ENCODE results near the gene FAM3B.

FAM3B gene

GRCh38 chr21:41364308-41364707 is 47.7 kb downstream of the FAM3B start:
- Mint-ChIP-seq H3K27me3 (no peaks in the 10 kb centered on the region), H3K9me3 (no peaks in the 10 kb centered on the region), H3K27ac (no peak overlapping the region), H3K4me3 (no peak overlapping the region), H3K4me1 (ENCODE audit: low read depth) (peaks cover 71% of the 10 kb centered on the region), H3K36me3 (ENCODE audit: low read depth) (peaks cover 35% of the 10 kb centered on the region)
- intact Hi-C loops (cut with micrococcal nuclease), result no loop called here

GRCh38 chr21:41365377-41366107 is 48.9 kb downstream of the FAM3B start:
- intact Hi-C loops (cut with micrococcal nuclease), result no loop called here
- Mint-ChIP-seq H3K4me1 (ENCODE audit: low read depth) (peaks cover 82% of the 10 kb centered on the region), H3K27ac (no peak overlapping the region), H3K9me3 (no peaks in the 10 kb centered on the region), H3K36me3 (ENCODE audit: low read depth) (peaks cover 42% of the 10 kb centered on the region), H3K4me3 (no peak overlapping the region), H3K27me3 (no peaks in the 10 kb centered on the region)

DNA sequence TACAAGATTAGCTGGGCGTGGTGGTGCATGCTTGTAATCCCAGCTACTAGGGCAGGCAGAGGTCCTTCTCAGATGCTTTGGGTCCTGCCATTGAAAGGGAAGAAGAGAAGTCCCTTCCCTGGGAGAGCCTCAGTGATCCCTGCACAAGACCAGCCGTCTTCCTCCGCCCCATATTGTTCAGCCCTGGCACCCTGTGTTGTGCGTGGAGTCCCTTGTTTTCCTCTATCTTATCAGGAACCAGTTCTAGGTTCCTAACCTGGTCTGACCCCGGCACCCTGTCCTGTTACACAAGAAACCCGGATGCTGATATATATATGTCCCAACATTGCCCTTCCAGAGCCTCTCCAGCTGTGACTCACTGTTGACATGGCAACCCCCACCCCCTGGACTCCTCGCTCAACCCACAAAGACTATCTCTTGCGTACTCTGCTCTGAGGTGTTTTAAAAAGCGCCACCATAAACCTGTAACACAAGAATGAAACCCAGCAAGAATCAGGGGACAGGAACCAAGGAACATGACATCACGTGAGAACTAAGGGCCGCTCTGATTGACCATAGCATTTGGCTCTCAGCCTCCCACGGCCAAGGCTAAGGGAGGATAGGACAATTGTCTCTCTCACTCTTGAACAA is 50.0 kb downstream of the FAM3B start:
- Mint-ChIP-seq H3K36me3 (ENCODE audit: low read depth) (peaks cover 47% of the 10 kb centered on the region), H3K9me3 (no peaks in the 10 kb centered on the region), H3K4me3 (no peak overlapping the region), H3K27ac (peak overlapping the region; percentile 65), H3K4me1 (ENCODE audit: low read depth) (peaks cover 76% of the 10 kb centered on the region), H3K27me3 (no peaks in the 10 kb centered on the region)
- intact Hi-C loops (cut with micrococcal nuclease), result no loop called here

- Mint-ChIP-seq H3K27me3 (no peaks in the 10 kb centered on the region), H3K9me3 (no peaks in the 10 kb centered on the region), H3K27ac (peak overlapping the region; percentile 21), H3K4me1 (ENCODE audit: low read depth) (peaks cover 68% of the 10 kb centered on the region), H3K36me3 (ENCODE audit: low read depth) (peaks cover 39% of the 10 kb centered on the region), H3K4me3 (no peak overlapping the region)
- intact Hi-C loops (cut with micrococcal nuclease), result no loop called here
Observed at GRCh38 chr21:41367301-41367944, 50.8 kb downstream of the FAM3B start.

DNA sequence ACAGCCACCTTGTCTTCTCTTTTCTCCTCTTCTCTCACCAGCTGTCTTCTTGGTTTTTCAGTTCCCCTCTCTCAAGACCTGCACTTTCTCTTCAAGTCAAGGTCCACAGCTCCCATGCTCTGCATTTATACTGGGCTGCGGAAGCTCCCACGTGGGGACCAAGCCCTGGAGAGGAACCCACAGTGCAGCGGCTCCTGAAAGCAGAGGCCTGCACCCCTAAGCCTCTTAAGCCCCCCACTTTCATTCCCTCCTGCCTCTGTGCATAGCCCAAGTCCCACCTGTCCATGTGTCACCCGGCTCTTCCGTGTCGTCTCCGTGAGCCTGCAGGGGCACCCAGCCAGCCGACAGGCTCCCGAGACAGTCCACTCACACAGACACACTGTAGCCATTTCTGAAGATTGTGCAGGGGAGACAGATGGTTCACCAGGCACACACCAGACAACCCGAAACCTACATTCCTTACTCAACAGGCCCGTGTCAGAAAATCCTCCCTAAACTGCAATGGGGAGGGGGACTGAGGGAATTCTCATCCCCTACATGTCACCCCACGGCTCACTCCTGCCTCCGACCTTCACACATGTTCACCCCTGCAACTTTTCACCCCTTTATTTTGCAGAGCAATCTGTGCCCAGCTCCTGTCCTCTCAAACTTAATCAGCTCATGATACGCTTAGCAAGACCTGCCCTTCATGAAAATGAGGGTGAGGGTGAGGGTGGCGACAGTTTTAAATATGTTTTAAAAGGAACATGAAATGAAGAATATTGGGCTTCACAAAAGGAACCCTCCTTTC is 51.5 kb downstream of the FAM3B start:
- no peaks in the 10 kb centered on the region for H3K27me3 Mint-ChIP-seq
- intact Hi-C loops (cut with micrococcal nuclease), result no loop called here
- peaks cover 40% of the 10 kb centered on the region for H3K36me3 Mint-ChIP-seq (ENCODE audit: low read depth)
- peak overlapping the region; percentile 21 for H3K27ac Mint-ChIP-seq
- no peak overlapping the region for H3K4me3 Mint-ChIP-seq
- peaks cover 61% of the 10 kb centered on the region for H3K4me1 Mint-ChIP-seq (ENCODE audit: low read depth)
- no peaks in the 10 kb centered on the region for H3K9me3 Mint-ChIP-seq

DNA sequence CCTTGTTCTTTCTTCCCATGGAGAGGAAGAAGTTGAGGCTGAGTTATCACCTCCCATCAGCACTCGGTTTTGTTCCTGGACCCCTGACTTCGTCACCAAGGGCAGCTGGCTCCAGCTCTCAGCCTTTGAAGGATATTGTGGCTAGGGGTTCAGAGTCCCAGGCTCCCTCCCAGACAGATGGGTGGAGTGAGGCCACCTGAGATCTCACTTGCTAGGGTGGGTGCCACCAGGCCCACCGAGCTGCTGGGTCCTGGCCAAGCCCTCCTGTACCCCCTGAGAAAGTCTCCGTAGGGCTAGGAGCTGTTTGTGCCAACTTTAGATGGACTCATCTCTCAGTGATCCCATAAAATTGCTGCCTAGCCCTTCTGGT is 52.1 kb downstream of the FAM3B start:
- intact Hi-C loops (cut with micrococcal nuclease), result no loop called here
- Mint-ChIP-seq H3K27me3 (no peaks in the 10 kb centered on the region), H3K27ac (peak overlapping the region; percentile 85), H3K36me3 (ENCODE audit: low read depth) (peaks cover 43% of the 10 kb centered on the region), H3K4me1 (ENCODE audit: low read depth) (peaks cover 55% of the 10 kb centered on the region), H3K9me3 (no peaks in the 10 kb centered on the region), H3K4me3 (peak overlapping the region; percentile 73)

- H3K27ac Mint-ChIP-seq, result peak overlapping the region; percentile 85
- H3K27me3 Mint-ChIP-seq, result no peaks in the 10 kb centered on the region
- intact Hi-C loops (cut with micrococcal nuclease), result no loop called here
- no peaks in the 10 kb centered on the region for H3K9me3 Mint-ChIP-seq
- peaks cover 49% of the 10 kb centered on the region for H3K4me1 Mint-ChIP-seq (ENCODE audit: low read depth)
- peaks cover 43% of the 10 kb centered on the region for H3K36me3 Mint-ChIP-seq (ENCODE audit: low read depth)
- peak overlapping the region; percentile 73 for H3K4me3 Mint-ChIP-seq
Observed at GRCh38 chr21:41369105-41369919, 52.7 kb downstream of the FAM3B start.

- H3K36me3 Mint-ChIP-seq (ENCODE audit: low read depth), result peaks cover 45% of the 10 kb centered on the region
- H3K4me3 Mint-ChIP-seq, result peak overlapping the region; percentile 30
- no peaks in the 10 kb centered on the region for H3K9me3 Mint-ChIP-seq
- no peaks in the 10 kb centered on the region for H3K27me3 Mint-ChIP-seq
- H3K27ac Mint-ChIP-seq, result peak overlapping the region; percentile 85
- peaks cover 49% of the 10 kb centered on the region for H3K4me1 Mint-ChIP-seq (ENCODE audit: low read depth)
- intact Hi-C loops (cut with micrococcal nuclease), result no loop called here
Observed at GRCh38 chr21:41369920-41370839, 53.6 kb downstream of the FAM3B start.

DNA sequence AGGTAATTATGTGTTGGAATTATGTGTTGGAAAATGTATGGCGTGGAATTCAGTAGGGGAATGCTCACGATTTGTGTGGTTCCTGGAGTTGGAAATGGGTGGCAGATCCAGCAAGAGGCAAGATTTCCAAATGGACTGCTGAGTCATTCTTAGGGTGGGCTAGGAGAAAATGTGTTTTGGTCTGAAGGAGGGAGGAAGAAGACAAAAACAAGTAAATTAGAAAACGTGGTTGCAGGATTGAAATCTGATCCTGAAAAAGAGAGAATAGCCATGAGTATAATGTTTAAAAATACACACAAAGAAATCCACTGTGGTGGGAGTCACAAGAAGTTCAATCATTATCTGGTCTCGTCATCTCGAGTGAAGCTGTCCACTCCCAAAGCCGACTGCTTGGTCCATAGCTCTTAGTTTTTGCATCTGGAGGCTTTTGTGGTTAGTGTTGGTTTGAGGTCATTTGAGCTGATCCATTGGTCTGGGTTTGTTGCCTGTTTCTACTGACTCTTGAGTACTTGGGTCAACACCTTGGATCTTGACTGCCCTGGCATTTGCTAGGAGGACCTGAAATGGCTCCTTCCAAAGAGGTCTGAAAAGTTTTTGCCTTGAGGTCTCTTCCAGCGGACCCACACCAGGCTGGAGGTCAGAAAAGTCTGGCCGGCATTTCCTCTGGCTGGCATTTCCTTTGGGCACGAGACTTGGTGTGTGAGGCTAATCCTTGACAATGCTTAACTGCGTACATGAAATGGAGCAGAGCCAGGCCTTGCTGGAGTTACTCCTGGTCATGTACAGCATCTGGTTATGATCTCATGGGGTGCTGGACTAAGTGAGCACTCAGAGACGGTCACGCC is 54.5 kb downstream of the FAM3B start:
- Mint-ChIP-seq H3K27me3 (no peaks in the 10 kb centered on the region), H3K36me3 (ENCODE audit: low read depth) (peaks cover 37% of the 10 kb centered on the region), H3K27ac (no peak overlapping the region), H3K9me3 (no peaks in the 10 kb centered on the region), H3K4me3 (no peak overlapping the region), H3K4me1 (ENCODE audit: low read depth) (peaks cover 44% of the 10 kb centered on the region)
- intact Hi-C loops (cut with micrococcal nuclease), result no loop called here

- no peaks in the 10 kb centered on the region for H3K27me3 Mint-ChIP-seq
- H3K27ac Mint-ChIP-seq, result no peak overlapping the region
- H3K36me3 Mint-ChIP-seq (ENCODE audit: low read depth), result peaks cover 41% of the 10 kb centered on the region
- peaks cover 40% of the 10 kb centered on the region for H3K4me1 Mint-ChIP-seq (ENCODE audit: low read depth)
- intact Hi-C loops (cut with micrococcal nuclease), result no loop called here
- no peak overlapping the region for H3K4me3 Mint-ChIP-seq
- H3K9me3 Mint-ChIP-seq, result no peaks in the 10 kb centered on the region
Observed at GRCh38 chr21:41371685-41372030, 55.1 kb downstream of the FAM3B start.

GRCh38 chr21:41373253-41373652 is 56.7 kb downstream of the FAM3B start:
- intact Hi-C loops (cut with micrococcal nuclease), result no loop called here
- Mint-ChIP-seq H3K9me3 (no peaks in the 10 kb centered on the region), H3K27me3 (no peaks in the 10 kb centered on the region), H3K36me3 (ENCODE audit: low read depth) (peaks cover 48% of the 10 kb centered on the region), H3K27ac (no peak overlapping the region), H3K4me3 (no peak overlapping the region), H3K4me1 (ENCODE audit: low read depth) (peaks cover 26% of the 10 kb centered on the region)

DNA sequence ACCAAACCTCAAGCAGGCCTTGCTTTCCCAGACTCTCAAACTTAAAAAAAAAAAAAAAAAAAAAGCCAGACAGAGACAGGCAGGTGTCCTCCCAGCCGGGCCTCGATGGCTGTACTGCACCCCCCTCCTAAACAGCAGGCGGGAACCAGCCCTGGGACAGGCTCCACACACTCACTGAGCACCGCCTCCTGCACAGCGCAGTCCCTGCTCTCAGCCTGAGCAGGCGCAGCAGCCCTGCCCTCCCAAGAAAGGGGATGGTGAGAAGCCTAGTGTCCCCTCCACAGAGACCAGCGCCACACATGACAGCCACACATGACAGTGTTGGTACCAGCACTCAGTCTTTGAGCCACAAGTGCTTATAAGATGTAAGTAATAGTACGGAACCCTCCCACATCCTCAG is 57.2 kb downstream of the FAM3B start:
- Mint-ChIP-seq H3K4me1 (ENCODE audit: low read depth) (peaks cover 21% of the 10 kb centered on the region), H3K36me3 (ENCODE audit: low read depth) (peaks cover 49% of the 10 kb centered on the region), H3K9me3 (no peaks in the 10 kb centered on the region), H3K27ac (no peak overlapping the region), H3K4me3 (no peak overlapping the region), H3K27me3 (no peaks in the 10 kb centered on the region)
- intact Hi-C loops (cut with micrococcal nuclease), result no loop called here
